Smooth muscle cell (in vitro differentiated cells): ENCODE data around the gene CD7. TPM values are rescaled to one million over a fixed set of nuclear protein-coding genes. Genes with fewer than 3 reads are reported as not detected.

Experiments used
- DNase-seq: peaks from one replicate; lab custom pipeline; 2025; ENCODE audit not compliant: unreplicated experiment; lab: John Stamatoyannopoulos, UW
- H2AFZ ChIP-seq: fragments of 200-600 bp; sonication (generic); 2 replicates; pipeline ENCODE4 v1.6.0; 2016; ENCODE audit warnings: antibody characterized with exemption, low read depth, mild to moderate bottlenecking
- H3F3A ChIP-seq: fragments of 200-600 bp; sonication (generic); 2 replicates; pipeline ENCODE4 v1.6.0; 2017; ENCODE audit warnings: antibody characterized with exemption, low read depth
- H3K27ac ChIP-seq: fragments of 200-600 bp; sonication (generic); 2 replicates; pipeline ENCODE4 v1.5.1; 2016; ENCODE audit warnings: low read depth, mild to moderate bottlenecking
- H3K27me3 ChIP-seq: fragments of 200-600 bp; sonication (generic); 2 replicates; pipeline ENCODE4 v1.6.1; 2016; ENCODE audit warnings: low read depth, mild to moderate bottlenecking
- H3K36me3 ChIP-seq: fragments of 200-600 bp; sonication (generic); 2 replicates; pipeline ENCODE4 v1.5.1; 2016; ENCODE audit warnings: low read depth
- H3K4me1 ChIP-seq: fragments of 200-600 bp; sonication (generic); 2 replicates; pipeline ENCODE4 v1.5.1; 2016; ENCODE audit warnings: low read depth
- H3K4me2 ChIP-seq: fragments of 200-600 bp; sonication (generic); 2 replicates; pipeline ENCODE4 v1.6.0; 2016; ENCODE audit warnings: mild to moderate bottlenecking
- H3K4me3 ChIP-seq: fragments of 200-600 bp; sonication (generic); 2 replicates; pipeline ENCODE4 v1.5.1; 2016; ENCODE audit warnings: mild to moderate bottlenecking
- H3K79me2 ChIP-seq: fragments of 200-600 bp; sonication (generic); 2 replicates; pipeline ENCODE4 v1.6.0; 2016; ENCODE audit warnings: low read depth, mild to moderate bottlenecking
- H3K9ac ChIP-seq: fragments of 200-600 bp; sonication (generic); 2 replicates; pipeline ENCODE4 v1.6.0; 2016; ENCODE audit warnings: low read depth
- H3K9me3 ChIP-seq: fragments of 200-600 bp; sonication (generic); replicated peaks from 2 replicates; pipeline ENCODE4 v1.5.1; 2016; ENCODE audit warnings: low read depth
- H4K20me1 ChIP-seq: fragments of 200-600 bp; sonication (generic); 2 replicates; pipeline ENCODE4 v1.6.0; 2016; ENCODE audit warnings: low read depth
- CTCF ChIP-seq: fragments of 200-600 bp; sonication (generic); IDR thresholded peaks from 2 replicates; pipeline ENCODE4 v1.5.1; 2017; ENCODE audit warnings: borderline replicate concordance, mild to moderate bottlenecking, antibody characterized with exemption; ENCODE audit not compliant: insufficient read depth, poor library complexity, severe bottlenecking
- WGBS: methylation state at CpG from one replicate; pipeline ENCODE4 v1.1.7; 2016; ENCODE audit warnings: low lambda C conversion rate; 5-methylcytosine and 5-hydroxymethylcytosine counted together
- polyA plus RNA-seq: library from polyadenylated mRNA; unstranded; fragments of >200 nt; fragmentation: Nextera tagmentation; extraction: Ambion mirVana; gene quantifications from 2 replicates; pipeline ENCODE4 v1.2.1, GENCODE V29; 2016
- total RNA-seq: library from RNA; depleted of rRNA; stranded (reverse); fragments of >200 nt; gene quantifications from 2 replicates; pipeline ENCODE4 v1.2.3, GENCODE V29; 2014

Gene CD7
- total and polyA plus RNA-seq, 2 experiments from 2014 or later, result 0.79 TPM; not detected in 1

DNA sequence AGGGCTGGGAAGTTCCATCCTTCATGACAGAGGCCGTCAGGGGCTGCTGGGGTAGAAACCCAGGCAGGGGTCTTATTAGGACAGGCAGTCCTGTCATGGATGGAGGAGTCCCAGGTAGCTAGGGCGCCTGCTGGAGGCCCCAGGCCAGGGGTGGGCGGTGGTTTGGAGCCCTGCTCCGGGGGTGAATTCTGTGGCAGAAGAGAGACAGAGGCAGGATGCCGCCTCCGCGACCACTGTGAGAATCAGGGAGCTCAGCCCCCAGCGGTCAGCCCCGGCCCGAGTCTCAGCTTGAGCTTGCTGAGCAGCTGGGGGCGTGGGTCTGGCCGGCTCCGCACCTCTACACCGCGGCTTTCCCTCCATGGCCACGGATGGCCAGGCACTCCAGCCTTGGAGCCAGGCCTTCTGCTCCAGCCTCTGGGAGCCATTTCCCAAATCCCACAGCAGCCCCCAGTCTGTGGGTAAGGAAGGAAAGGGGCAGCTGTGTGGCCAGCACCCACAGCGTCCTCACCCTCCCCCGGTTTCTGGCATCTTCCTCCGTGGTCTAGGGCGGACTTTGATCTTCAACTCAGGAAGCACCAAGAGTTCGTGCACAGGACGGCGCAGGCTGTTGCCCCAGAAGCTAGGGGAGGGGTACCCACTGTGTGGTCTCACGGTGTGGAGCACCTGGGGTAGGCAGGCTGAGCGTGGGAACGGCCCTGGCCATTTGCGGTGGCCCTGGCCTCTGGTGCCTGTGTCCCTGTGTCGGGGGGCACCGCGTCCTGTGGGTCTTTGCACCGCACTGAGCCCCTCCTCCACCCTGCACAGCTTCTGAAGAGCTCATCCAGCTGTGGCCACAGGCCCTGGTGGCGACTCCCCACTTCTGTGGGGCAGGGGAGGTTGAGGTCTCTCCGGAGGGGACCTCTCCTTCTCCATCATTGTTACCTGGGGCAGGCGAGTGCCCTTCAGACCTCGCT is 14.1 kb downstream of the CD7 start:
- Histone ChIP-seq H3K27me3 (no peaks in the 10 kb centered on the region), H3K27ac (no peak overlapping the region), H3K9me3 (no peaks in the 10 kb centered on the region), H3K4me3 (no peak overlapping the region), H3K79me2 (no peaks in the 10 kb centered on the region), H4K20me1 (no peaks in the 10 kb centered on the region), H2AFZ (no peak overlapping the region), H3K4me2 (no peak overlapping the region), H3K36me3 (no peaks in the 10 kb centered on the region), H3K4me1 (no peaks in the 10 kb centered on the region), H3K9ac (no peak overlapping the region), H3F3A (no peaks in the 10 kb centered on the region)
- no peak for DNase-seq
- no peak for TF ChIP-seq CTCF
- 88% methylated on average over 35 of the region's 35 CpGs for WGBS

DNA sequence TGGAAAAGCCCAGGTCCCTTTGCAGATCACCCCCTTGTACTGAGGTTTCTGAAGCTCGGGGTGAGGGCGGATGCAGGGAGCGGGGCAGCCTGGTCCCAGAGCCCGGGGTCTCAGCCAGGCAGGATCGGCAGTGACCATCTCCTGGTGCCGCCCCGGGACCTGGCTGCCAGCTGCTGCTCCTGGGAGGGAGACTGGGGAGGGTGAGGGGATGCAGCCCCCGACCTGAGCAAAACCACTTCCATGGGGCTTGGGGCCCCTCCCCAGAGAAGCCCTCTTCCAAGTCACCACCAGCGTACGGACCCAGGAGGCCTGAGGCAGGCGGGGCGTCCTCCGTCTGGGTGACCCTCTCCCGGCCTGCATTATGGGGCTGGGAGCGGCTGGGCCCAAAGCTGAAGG is 14.8 kb downstream of the CD7 start:
- no peak for DNase-seq
- TF ChIP-seq CTCF, result no peak
- WGBS, result 94% methylated on average over 15 of the region's 15 CpGs
- Histone ChIP-seq H3K4me3 (no peak overlapping the region), H3K4me2 (no peak overlapping the region), H3K79me2 (no peaks in the 10 kb centered on the region), H2AFZ (no peak overlapping the region), H3K36me3 (no peaks in the 10 kb centered on the region), H3K4me1 (no peaks in the 10 kb centered on the region), H3K27ac (no peak overlapping the region), H3K27me3 (no peaks in the 10 kb centered on the region), H4K20me1 (no peaks in the 10 kb centered on the region), H3F3A (no peaks in the 10 kb centered on the region), H3K9me3 (no peaks in the 10 kb centered on the region), H3K9ac (no peak overlapping the region)

DNA sequence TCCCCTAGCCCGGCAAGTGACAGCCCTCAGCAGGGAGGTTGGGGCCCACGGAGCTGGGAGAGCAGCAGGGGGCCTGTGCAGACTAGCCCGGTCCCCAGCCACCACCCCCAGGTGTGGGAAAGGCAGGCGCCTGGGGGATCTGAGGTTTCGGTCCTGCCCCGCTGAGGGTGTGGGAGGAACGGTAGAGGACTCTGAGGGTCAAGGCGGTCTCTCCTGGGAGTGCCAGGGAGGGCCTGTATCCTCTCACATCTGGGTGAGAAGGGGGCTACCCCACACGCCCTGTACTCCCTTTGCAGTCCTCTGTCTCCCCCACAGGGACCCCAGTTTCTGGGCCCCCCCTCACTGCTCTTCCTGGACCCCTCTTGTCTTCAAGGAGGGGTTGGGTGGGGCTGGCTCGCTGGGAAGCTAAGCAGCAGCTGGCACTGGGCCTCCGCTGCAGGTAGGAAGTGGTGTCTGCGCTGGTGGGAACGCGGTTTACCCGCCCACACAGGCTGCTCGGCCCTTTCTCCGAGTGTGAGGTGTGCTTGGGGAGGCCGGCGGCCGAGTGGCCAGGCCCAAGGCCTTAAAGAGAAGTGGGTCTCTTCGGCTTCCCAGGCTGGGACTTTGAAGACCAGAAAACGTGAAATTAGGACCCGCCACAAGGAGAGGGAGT is 15.4 kb downstream of the CD7 start:
- Histone ChIP-seq H4K20me1 (no peaks in the 10 kb centered on the region), H3K4me1 (no peaks in the 10 kb centered on the region), H3K27me3 (no peaks in the 10 kb centered on the region), H3K9ac (no peak overlapping the region), H3K9me3 (no peaks in the 10 kb centered on the region), H3K4me3 (no peak overlapping the region), H3K36me3 (no peaks in the 10 kb centered on the region), H3K27ac (no peak overlapping the region), H3K4me2 (no peak overlapping the region), H3F3A (no peaks in the 10 kb centered on the region), H2AFZ (no peak overlapping the region), H3K79me2 (no peaks in the 10 kb centered on the region)
- no peak for DNase-seq
- TF ChIP-seq CTCF, result no peak
- WGBS, result 91% methylated on average over 22 of the region's 23 CpGs
